ENCODE data around the gene ABCC9.

ABCC9 gene

GRCh38 chr12:21881965-21882364, 59.3 kb downstream of the ABCC9 start:
- DNase-seq (ENCODE audit: low read depth, low spot score), result no peak

- no peak for DNase-seq (ENCODE audit: low read depth, low spot score)
These were observed 61.9 kb downstream of the ABCC9 start for GRCh38 chr12:21879312-21879711.

DNA sequence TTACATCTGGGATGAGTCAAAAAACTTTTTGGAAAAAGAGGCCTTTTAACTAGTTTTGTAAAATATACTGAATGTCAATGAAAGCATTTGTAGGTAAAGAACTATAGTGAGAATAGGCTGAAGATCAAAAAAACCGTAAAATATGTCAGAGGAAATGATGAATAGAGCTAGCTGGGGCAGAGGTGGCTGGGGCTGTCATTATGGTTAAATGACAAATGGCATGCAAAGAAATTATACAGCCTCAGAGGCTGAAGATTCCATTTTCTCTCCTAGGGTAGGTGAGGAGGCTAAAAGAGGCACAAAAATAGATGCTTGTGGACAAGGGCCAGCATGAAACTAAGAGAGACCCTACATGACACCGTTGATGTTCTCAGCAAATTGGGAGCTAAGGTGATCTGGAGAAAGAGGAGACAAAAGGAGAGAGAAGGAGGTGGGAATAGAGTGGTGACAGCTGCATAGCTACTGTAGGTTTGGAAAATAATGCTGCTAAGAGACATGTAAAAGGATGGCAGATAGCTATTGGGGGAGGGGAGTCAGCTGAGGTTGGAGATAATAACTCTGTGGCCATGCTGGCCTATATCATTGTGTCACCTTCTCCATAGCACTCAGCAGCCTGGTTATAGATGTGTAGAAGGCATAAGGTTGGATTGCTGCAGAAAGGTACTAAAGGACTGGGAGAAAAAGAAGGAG, 63.8 kb downstream of the ABCC9 start:
- DNase-seq (ENCODE audit: low read depth, low spot score), result no peak

DNA sequence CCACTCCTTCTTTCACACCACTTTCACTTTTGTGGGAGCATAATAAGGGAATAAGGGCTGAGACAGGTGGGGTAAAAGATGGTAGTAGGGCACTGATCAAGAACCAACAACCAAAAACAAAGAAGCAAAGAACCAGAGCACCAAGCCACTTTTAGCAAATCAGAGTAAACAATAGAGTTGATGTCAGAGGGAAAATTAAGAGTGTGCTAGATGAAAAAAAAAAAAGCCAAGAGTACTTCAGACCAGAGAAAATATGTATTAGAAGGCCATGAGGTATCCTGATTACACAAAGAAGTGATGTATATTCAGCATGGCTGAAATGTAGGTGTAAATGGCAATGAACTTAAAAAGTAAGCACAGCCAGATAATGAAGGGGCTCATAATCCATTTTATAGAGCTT, 75.4 kb downstream of the ABCC9 start:
- no peak for DNase-seq (ENCODE audit: low read depth, low spot score)

- no peak for DNase-seq (ENCODE audit: low read depth, low spot score)
These were observed 80.7 kb downstream of the ABCC9 start for GRCh38 chr12:21860534-21860933.

GRCh38 chr12:21860128-21860527, 81.1 kb downstream of the ABCC9 start:
- DNase-seq (ENCODE audit: low read depth, low spot score), result no peak

- no peak for DNase-seq (ENCODE audit: low read depth, low spot score)
These were observed 89.0 kb downstream of the ABCC9 start for GRCh38 chr12:21852251-21852650.

DNA sequence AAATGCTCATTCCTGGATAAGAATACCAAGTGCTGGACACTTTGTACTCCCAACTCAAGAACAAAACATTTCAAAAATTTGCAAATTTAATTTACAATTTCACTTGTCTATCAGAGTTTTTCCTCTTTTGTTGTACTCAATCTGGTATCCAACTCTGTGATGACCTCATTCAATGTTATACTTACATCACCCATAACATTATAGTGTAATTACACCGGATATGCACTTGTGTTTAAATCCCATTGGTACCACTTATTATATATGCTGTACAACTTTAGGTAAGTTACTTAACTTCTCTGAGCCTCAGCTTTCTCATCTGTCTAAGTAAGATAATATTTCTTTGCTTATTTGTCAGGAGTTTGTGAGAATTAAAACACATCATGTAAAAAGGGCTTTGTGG, 90.1 kb downstream of the ABCC9 start:
- DNase-seq (ENCODE audit: low read depth, low spot score), result no peak

GRCh38 chr12:21850419-21850818, 90.8 kb downstream of the ABCC9 start:
- DNase-seq (ENCODE audit: low read depth, low spot score), result no peak

GRCh38 chr12:21849878-21850277, 91.3 kb downstream of the ABCC9 start:
- DNase-seq (ENCODE audit: low read depth, low spot score), result no peak

GRCh38 chr12:21848192-21848591, 93.0 kb downstream of the ABCC9 start:
- DNase-seq (ENCODE audit: low read depth, low spot score), result no peak

GRCh38 chr12:21843795-21844194, 97.4 kb downstream of the ABCC9 start:
- no peak for DNase-seq (ENCODE audit: low read depth, low spot score)

DNA sequence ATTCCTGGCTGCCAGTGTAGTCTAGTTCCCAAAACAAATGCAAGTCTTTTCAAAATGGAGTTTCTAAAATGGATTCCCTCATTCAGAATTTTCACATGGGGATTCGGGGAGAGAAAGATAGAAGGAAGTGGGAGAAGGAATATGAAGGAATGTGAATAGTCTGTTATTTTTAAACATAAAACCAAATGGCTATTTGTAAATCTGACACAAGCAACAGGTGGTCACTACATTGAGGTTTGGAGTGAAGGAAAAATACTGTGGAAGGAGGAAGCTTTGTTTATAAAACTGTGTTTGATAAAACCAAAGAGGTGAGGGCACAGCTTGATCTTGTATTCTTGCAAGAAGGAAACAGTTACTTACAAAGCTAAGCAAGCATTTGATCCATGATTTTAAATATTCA, 101.5 kb downstream of the ABCC9 start:
- DNase-seq (ENCODE audit: low read depth, low spot score), result no peak

GRCh38 chr12:21837847-21838246, 103.4 kb downstream of the ABCC9 start:
- no peak for DNase-seq (ENCODE audit: low read depth, low spot score)

DNA sequence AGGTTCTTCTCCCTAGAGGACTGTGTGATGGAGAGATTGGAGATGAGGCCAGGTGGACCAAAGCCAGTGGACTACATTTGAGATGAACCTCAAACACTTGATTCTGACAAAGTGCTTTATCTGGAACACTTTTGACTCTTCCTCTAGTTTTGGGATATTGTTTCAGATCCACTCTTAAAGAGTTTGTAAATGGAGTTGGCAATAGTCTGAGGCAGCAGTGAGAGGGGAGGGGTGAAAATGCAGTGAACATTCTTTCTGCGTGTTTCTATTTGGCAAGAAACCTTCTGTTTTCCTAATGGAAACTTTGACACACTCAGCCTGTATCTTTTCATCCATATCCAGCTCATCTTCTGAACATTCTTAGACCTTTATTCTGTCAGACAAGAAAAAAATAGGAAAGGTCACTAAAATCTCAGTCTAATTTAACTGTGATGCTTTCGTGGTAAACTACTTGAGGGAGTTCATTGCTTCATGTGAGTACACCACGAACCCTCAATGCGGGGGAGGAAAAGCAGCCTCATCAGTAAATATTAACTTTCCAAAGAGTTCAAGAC, 109.4 kb downstream of the ABCC9 start:
- no peak for DNase-seq (ENCODE audit: low read depth, low spot score)

- DNase-seq (ENCODE audit: low read depth, low spot score), result no peak
These were observed 112.4 kb downstream of the ABCC9 start for GRCh38 chr12:21828779-21829178.

DNA sequence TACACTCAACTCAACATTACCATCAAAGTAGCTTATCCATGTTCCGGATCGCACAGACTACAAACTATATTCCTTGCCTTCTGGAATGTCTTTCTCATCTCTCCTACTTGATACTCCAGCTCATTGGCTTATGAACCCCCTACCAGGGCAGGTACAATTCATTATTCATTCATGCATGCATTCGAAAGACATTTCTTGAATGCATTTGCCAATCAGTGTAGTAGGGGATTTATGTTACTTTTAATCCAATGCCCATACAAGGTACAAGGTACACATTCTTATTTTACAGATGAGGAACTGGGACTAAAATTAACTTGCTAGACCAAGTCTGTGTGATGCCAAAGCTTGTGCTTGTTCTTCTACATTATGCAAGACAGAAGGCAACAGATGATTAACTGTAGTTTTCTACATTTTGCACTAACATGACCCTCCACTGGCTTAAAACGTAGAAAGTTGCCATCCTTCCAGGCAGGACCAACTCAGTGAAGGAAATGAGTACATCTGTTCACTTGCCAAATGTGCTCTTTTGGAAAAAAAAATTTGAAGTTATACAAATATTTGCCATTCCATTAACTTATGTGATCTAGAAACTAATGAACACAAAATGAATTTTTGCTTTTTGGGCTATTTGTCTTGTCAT, 113.0 kb downstream of the ABCC9 start:
- DNase-seq (ENCODE audit: low read depth, low spot score), result no peak

- no peak for DNase-seq (ENCODE audit: low read depth, low spot score)
These were observed 114.1 kb downstream of the ABCC9 start for GRCh38 chr12:21827083-21827482.

GRCh38 chr12:21826618-21826910, 114.7 kb downstream of the ABCC9 start:
- no peak for DNase-seq (ENCODE audit: low read depth, low spot score)

- no peak for DNase-seq (ENCODE audit: low read depth, low spot score)
These were observed 115.2 kb downstream of the ABCC9 start for GRCh38 chr12:21825886-21826617.

- DNase-seq (ENCODE audit: low read depth, low spot score), result no peak
These were observed 117.6 kb downstream of the ABCC9 start for GRCh38 chr12:21823581-21823980.

DNA sequence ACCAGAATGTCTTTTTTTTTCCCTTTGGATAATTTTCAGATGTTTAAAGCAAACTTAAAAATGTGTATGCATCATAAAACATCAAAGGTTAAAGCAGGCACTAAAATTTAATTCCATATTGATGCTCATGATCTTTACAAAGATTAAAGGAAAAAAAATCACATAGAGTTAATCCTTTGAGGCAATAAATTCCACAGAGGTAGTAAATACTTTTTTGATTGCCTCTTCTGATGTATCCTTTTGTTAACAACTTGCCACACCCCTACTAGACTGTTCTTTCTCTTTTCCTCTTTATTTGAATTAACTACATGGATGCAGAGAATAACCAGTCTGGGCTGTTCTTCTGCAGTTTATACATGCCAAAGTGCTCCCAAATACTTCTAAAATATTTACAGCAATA, 121.5 kb downstream of the ABCC9 start:
- no peak for DNase-seq (ENCODE audit: low read depth, low spot score)

DNA sequence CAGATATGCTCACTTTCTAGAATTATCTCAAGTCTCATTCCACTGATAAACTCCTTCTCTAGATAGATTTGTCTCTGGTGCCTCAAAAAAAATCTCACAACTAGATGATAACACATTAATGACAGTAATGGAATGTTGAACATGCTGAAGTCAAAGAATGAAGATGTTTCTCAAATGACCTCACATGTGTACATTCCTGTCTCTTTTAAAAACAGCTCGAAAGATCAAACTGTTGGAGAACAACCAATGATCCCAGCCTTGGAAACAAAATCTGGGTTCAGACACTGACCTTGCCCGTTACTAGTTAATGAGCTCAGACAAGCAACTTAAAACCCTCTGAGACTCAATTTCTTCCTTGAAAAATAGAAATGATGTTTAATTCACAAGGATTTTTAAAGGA, 122.0 kb downstream of the ABCC9 start:
- no peak for DNase-seq (ENCODE audit: low read depth, low spot score)
